GM23338 (cell line): ENCODE results near the gene FBXW7. TPM values are rescaled to one million over a fixed set of nuclear protein-coding genes. Genes with fewer than 3 reads are reported as not detected.

Experiments
- ATAC-seq: fragments of 200-7000 bp; cut with Tn5 transposase; 3 replicates; pipeline ENCODE4 v1.9.1; 2020
- DNase-seq: peaks from one replicate; pipeline ENCODE4 v3.0.0-alpha.2; 2015; ENCODE audit warnings: low spot score
- H2AFZ ChIP-seq: fragments of 200-600 bp; sonication (generic); 2 replicates; pipeline ENCODE4 v1.8.0; 2016; ENCODE audit warnings: antibody characterized with exemption, mild to moderate bottlenecking, moderate library complexity
- H3F3A ChIP-seq: fragments of 200-600 bp; sonication (generic); replicated peaks from 2 replicates; pipeline ENCODE4 v1.8.0; 2017; ENCODE audit warnings: antibody characterized with exemption, mixed run types, low read depth
- H3K27ac ChIP-seq: fragments of 200-600 bp; sonication (generic); 2 replicates; pipeline ENCODE4 v1.6.1; 2016; ENCODE audit warnings: low read depth
- H3K27me3 ChIP-seq: fragments of 200-600 bp; sonication (generic); 2 replicates; pipeline ENCODE4 v1.8.0; 2016; ENCODE audit warnings: mild to moderate bottlenecking, mixed run types, moderate library complexity; ENCODE audit not compliant: insufficient read depth
- H3K36me3 ChIP-seq: fragments of 200-600 bp; sonication (generic); 2 replicates; pipeline ENCODE4 v1.8.0; 2016; ENCODE audit warnings: mild to moderate bottlenecking; ENCODE audit not compliant: insufficient read depth
- H3K4me1 ChIP-seq: fragments of 200-600 bp; sonication (generic); 2 replicates; pipeline ENCODE4 v1.8.0; 2016; ENCODE audit warnings: mild to moderate bottlenecking, moderate library complexity; ENCODE audit not compliant: insufficient read depth
- H3K4me2 ChIP-seq: fragments of 200-600 bp; sonication (generic); 2 replicates; pipeline ENCODE4 v1.7.1; 2017; ENCODE audit warnings: mixed run types
- H3K4me3 ChIP-seq: fragments of 200-600 bp; sonication (generic); 2 replicates; pipeline ENCODE4 v1.6.1; 2016; ENCODE audit warnings: mixed run types
- H3K79me2 ChIP-seq: fragments of 200-600 bp; sonication (generic); replicated peaks from 2 replicates; pipeline ENCODE4 v1.8.0; 2017; ENCODE audit warnings: mild to moderate bottlenecking; ENCODE audit not compliant: insufficient read depth
- H3K9me2 ChIP-seq: fragments of 200-600 bp; sonication (generic); 2 replicates; pipeline ENCODE4 v1.8.0; 2017; ENCODE audit not compliant: insufficient read depth
- H4K20me1 ChIP-seq: fragments of 200-600 bp; sonication (generic); replicated peaks from 2 replicates; pipeline ENCODE4 v1.8.0; 2017; ENCODE audit warnings: mild to moderate bottlenecking; ENCODE audit not compliant: insufficient read depth
- H3K27ac Mint-ChIP-seq: 2 replicates; pipeline ENCODE4 v1.8.0; 2020; ENCODE audit warnings: inconsistent platforms, mild to moderate bottlenecking, moderate library complexity, mixed read lengths
- H3K27me3 Mint-ChIP-seq: 3 replicates; pipeline ENCODE4 v1.8.0; 2022; ENCODE audit warnings: low read depth, mild to moderate bottlenecking, moderate library complexity, mixed read lengths, inconsistent platforms; ENCODE audit not compliant: insufficient read depth, poor library complexity
- H3K36me3 Mint-ChIP-seq: 3 replicates; pipeline ENCODE4 v1.8.0; 2021; ENCODE audit warnings: low read depth, mild to moderate bottlenecking, inconsistent platforms, moderate library complexity, mixed read lengths
- H3K4me1 Mint-ChIP-seq: 3 replicates; pipeline ENCODE4 v1.8.0; 2020; ENCODE audit warnings: mild to moderate bottlenecking, inconsistent platforms, mixed read lengths
- H3K4me3 Mint-ChIP-seq: 3 replicates; pipeline ENCODE4 v1.8.0; 2021; ENCODE audit warnings: moderate library complexity, mild to moderate bottlenecking, inconsistent platforms, mixed read lengths
- H3K9me3 Mint-ChIP-seq: 3 replicates; pipeline ENCODE4 v1.8.0; 2020; ENCODE audit warnings: moderate library complexity, mild to moderate bottlenecking, inconsistent platforms, mixed read lengths
- EZH2phosphoT487 ChIP-seq: fragments of 200-600 bp; sonication (generic); IDR thresholded peaks from one replicate; pipeline ENCODE4 v1.8.1; 2018; ENCODE audit warnings: antibody characterized with exemption; ENCODE audit not compliant: unreplicated experiment
- polyA plus RNA-seq: library from polyadenylated mRNA; unstranded; fragments of >200 nt; fragmentation: Nextera tagmentation; extraction: Ambion mirVana; gene quantifications from 2 replicates; pipeline ENCODE4 v1.2.1, GENCODE V29; 2016
- total RNA-seq: library from RNA; depleted of rRNA; stranded (reverse); fragments of >200 nt; shearing (Covaris generic); gene quantifications from 2 replicates; pipeline ENCODE4 v1.2.3, GENCODE V29; 2014
- TF ChIP-seq, protein P1 (sequence below): fragments of 250-450 bp; sonication (Bioruptor Pico); IDR thresholded peaks from 2 replicates; pipeline ENCODE4 v1.5.0; 2020; ENCODE audit warnings: mild to moderate bottlenecking, moderate library complexity
- TF ChIP-seq, protein P2 (sequence below): IDR thresholded peaks from 2 replicates; pipeline ENCODE4 v1.6.1; 2016; ENCODE audit warnings: antibody characterized with exemption
- TF ChIP-seq, protein P3 (sequence below), 2 experiments: fragments of 200-600 bp in 1 of 2; sonication (generic) in 1 of 2; conservative IDR thresholded peaks; 2 replicates each; pipeline versions ENCODE4 v1.5.1 to v1.6.1; 2016 to 2017; ENCODE audit warnings: antibody characterized with exemption in 2 of 2, low read depth in 2 of 2, mild to moderate bottlenecking in 2 of 2, moderate library complexity in 1 of 2

FBXW7 gene
- total and polyA plus RNA-seq, 2 experiments from 2014 or later: 25.8 to 34.7 TPM

DNA sequence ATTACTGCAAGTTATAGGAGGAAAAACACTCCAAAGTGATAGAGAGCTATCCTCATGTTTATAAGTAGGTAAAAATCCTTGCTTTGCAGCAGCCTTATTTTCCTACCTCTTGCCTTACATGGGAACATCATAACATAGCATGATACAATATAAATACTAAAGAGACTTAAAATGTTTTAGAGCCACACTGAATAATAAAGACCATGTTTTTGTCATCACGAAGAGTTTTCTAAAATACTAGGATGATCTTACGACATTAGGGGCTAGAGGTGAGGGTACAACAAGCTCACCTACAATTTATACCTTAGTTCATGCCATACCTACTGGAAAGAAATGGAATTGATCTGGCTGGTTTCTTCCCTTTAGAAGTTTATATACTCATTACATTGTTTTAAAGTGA, 184.8 kb downstream of the FBXW7 start (continued):
- TF ChIP-seq, protein P1, sequence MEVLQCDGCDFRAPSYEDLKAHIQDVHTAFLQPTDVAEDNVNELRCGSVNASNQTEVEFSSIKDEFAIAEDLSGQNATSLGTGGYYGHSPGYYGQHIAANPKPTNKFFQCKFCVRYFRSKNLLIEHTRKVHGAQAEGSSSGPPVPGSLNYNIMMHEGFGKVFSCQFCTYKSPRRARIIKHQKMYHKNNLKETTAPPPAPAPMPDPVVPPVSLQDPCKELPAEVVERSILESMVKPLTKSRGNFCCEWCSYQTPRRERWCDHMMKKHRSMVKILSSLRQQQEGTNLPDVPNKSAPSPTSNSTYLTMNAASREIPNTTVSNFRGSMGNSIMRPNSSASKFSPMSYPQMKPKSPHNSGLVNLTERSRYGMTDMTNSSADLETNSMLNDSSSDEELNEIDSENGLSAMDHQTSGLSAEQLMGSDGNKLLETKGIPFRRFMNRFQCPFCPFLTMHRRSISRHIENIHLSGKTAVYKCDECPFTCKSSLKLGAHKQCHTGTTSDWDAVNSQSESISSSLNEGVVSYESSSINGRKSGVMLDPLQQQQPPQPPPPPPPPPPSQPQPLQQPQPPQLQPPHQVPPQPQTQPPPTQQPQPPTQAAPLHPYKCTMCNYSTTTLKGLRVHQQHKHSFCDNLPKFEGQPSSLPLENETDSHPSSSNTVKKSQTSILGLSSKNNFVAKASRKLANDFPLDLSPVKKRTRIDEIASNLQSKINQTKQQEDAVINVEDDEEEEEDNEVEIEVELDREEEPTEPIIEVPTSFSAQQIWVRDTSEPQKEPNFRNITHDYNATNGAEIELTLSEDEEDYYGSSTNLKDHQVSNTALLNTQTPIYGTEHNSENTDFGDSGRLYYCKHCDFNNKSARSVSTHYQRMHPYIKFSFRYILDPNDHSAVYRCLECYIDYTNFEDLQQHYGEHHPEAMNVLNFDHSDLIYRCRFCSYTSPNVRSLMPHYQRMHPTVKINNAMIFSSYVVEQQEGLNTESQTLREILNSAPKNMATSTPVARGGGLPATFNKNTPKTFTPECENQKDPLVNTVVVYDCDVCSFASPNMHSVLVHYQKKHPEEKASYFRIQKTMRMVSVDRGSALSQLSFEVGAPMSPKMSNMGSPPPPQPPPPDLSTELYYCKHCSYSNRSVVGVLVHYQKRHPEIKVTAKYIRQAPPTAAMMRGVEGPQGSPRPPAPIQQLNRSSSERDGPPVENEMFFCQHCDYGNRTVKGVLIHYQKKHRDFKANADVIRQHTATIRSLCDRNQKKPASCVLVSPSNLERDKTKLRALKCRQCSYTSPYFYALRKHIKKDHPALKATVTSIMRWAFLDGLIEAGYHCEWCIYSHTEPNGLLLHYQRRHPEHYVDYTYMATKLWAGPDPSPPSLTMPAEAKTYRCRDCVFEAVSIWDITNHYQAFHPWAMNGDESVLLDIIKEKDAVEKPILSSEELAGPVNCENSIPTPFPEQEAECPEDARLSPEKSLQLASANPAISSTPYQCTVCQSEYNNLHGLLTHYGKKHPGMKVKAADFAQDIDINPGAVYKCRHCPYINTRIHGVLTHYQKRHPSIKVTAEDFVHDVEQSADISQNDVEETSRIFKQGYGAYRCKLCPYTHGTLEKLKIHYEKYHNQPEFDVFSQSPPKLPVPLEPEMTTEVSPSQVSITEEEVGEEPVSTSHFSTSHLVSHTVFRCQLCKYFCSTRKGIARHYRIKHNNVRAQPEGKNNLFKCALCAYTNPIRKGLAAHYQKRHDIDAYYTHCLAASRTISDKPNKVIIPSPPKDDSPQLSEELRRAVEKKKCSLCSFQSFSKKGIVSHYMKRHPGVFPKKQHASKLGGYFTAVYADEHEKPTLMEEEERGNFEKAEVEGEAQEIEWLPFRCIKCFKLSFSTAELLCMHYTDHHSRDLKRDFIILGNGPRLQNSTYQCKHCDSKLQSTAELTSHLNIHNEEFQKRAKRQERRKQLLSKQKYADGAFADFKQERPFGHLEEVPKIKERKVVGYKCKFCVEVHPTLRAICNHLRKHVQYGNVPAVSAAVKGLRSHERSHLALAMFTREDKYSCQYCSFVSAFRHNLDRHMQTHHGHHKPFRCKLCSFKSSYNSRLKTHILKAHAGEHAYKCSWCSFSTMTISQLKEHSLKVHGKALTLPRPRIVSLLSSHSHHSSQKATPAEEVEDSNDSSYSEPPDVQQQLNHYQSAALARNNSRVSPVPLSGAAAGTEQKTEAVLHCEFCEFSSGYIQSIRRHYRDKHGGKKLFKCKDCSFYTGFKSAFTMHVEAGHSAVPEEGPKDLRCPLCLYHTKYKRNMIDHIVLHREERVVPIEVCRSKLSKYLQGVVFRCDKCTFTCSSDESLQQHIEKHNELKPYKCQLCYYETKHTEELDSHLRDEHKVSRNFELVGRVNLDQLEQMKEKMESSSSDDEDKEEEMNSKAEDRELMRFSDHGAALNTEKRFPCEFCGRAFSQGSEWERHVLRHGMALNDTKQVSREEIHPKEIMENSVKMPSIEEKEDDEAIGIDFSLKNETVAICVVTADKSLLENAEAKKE (CRISPR knock-in tag): no peak
- TF ChIP-seq, protein P2, sequence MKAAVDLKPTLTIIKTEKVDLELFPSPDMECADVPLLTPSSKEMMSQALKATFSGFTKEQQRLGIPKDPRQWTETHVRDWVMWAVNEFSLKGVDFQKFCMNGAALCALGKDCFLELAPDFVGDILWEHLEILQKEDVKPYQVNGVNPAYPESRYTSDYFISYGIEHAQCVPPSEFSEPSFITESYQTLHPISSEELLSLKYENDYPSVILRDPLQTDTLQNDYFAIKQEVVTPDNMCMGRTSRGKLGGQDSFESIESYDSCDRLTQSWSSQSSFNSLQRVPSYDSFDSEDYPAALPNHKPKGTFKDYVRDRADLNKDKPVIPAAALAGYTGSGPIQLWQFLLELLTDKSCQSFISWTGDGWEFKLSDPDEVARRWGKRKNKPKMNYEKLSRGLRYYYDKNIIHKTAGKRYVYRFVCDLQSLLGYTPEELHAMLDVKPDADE: no peak

DNA sequence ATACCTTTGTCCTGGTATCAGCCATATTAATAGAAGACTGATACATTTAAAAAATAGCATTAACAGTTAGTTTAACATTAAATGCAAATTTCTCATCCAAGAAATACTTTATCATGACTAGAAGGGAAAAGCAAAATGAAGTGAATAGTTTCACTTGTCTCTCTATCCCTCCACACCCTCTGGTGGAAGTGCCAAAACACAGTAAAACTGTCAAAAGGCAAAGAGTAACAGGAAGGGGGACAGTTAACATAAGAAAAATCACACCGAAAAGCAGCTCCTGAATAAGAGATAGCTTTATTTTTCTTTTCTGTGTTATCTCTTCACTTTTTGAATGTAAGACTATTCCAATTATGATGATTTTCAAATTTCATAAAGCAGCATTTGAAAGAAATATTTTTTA, 187.2 kb downstream of the FBXW7 start:
- DNase-seq: peak; percentile 41
- no peaks in the 10 kb centered on the region for H3K27me3 ChIP-seq
- H3K4me3 Mint-ChIP-seq: no peak overlapping the region
- H2AFZ ChIP-seq: no peak overlapping the region
- no peak overlapping the region for H3K27ac Mint-ChIP-seq
- no peak overlapping the region for H3K27ac ChIP-seq
- H3K4me2 ChIP-seq: no peak overlapping the region
- no peaks in the 10 kb centered on the region for H3K79me2 ChIP-seq
- H3K36me3 ChIP-seq: no peaks in the 10 kb centered on the region
- H3K9me2 ChIP-seq: no peaks in the 10 kb centered on the region
- peaks cover 5% of the 10 kb centered on the region; the same call in 1 of the 3 replicates for H3K36me3 Mint-ChIP-seq
- H3K4me1 ChIP-seq: peaks cover 13% of the 10 kb centered on the region; the same call in 1 of the 2 replicates
- no peaks in the 10 kb centered on the region for H3F3A ChIP-seq
- TF ChIP-seq, protein P3, sequence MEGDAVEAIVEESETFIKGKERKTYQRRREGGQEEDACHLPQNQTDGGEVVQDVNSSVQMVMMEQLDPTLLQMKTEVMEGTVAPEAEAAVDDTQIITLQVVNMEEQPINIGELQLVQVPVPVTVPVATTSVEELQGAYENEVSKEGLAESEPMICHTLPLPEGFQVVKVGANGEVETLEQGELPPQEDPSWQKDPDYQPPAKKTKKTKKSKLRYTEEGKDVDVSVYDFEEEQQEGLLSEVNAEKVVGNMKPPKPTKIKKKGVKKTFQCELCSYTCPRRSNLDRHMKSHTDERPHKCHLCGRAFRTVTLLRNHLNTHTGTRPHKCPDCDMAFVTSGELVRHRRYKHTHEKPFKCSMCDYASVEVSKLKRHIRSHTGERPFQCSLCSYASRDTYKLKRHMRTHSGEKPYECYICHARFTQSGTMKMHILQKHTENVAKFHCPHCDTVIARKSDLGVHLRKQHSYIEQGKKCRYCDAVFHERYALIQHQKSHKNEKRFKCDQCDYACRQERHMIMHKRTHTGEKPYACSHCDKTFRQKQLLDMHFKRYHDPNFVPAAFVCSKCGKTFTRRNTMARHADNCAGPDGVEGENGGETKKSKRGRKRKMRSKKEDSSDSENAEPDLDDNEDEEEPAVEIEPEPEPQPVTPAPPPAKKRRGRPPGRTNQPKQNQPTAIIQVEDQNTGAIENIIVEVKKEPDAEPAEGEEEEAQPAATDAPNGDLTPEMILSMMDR (conservative IDR thresholded peaks at IDR 0.05; ENCODE audit: low read depth in 2 of 2): peak; percentile 36 to 54
- TF ChIP-seq EZH2phosphoT487: no peak
- no peaks in the 10 kb centered on the region for H3K27me3 Mint-ChIP-seq
- no peaks in the 10 kb centered on the region for H4K20me1 ChIP-seq
- H3K9me3 Mint-ChIP-seq: no peaks in the 10 kb centered on the region; the same call in 2 of the 3 replicates
- H3K4me3 ChIP-seq: no peak overlapping the region
- ATAC-seq: peak; percentile 28; the same call in 2 of the 3 replicates
- peaks cover 18% of the 10 kb centered on the region for H3K4me1 Mint-ChIP-seq
